Mucosa of descending colon (tissue), 3 donors: ENCODE data around the gene PRR16. TPM values are rescaled to one million over a fixed set of nuclear protein-coding genes. Genes with fewer than 3 reads are reported as not detected.

Experiments
- ATAC-seq: fragments of 200-7000 bp; cut with Tn5 transposase; one replicate; pipeline ENCODE4 v1.9.1; 2020; ENCODE audit warnings: mild to moderate bottlenecking, moderate library complexity
- DNase-seq, 3 donors: peaks; one replicate each; pipeline ENCODE4 v3.0.0-alpha.2; 2020
- H3K36me3 ChIP-seq: fragments of 200-600 bp; one replicate; pipeline ENCODE4 v1.8.0; 2021; ENCODE audit warnings: low read depth, mild to moderate bottlenecking
- H3K4me1 ChIP-seq: fragments of 200-600 bp; one replicate; pipeline ENCODE4 v1.8.0; 2021; ENCODE audit warnings: low read depth, mild to moderate bottlenecking
- H3K4me3 ChIP-seq: fragments of 200-600 bp; one replicate; pipeline ENCODE4 v1.8.0; 2021; ENCODE audit warnings: mild to moderate bottlenecking
- H3K9me3 ChIP-seq: fragments of 200-600 bp; one replicate; pipeline ENCODE4 v1.8.0; 2021; ENCODE audit warnings: mild to moderate bottlenecking
- intact Hi-C, 2 donors: fragments of 100-400 bp; cut with DNase I in 1 of 2; cut with micrococcal nuclease in 1 of 2; formaldehyde crosslinking; loops; one replicate each; pipeline versions ENCODE4 v1.11.0 to v1.11.1; 2022; cut with DNase I, micrococcal nuclease
- total RNA-seq, 3 donors: library from RNA; stranded (reverse); fragmentation: NEBNext Ultra II Directional in 2 of 3; extraction: Animal tissue kit (Norgen Biotek cat#: 25700) in 2 of 3; gene quantifications; one replicate each; pipeline versions ENCODE4 v1.2.1 to v1.2.4, GENCODE V29; 2021 to 2023
- TF ChIP-seq, protein P1 (sequence below): fragments of 200-600 bp; IDR thresholded peaks from one replicate; pipeline ENCODE4 v1.8.0; 2022; ENCODE audit warnings: antibody characterized with exemption, mild to moderate bottlenecking
- donor health status: DM: no; HTN: no; CAD: no; lungs with moderate emphysema.
- donor health status: DM: no; HTN: no; CAD: no.
- donor health status: DM: no; HTN: yes; CAD: no.

The PRR16 gene
- total RNA-seq, 3 donors from 2014 or later, result 0.69 to 2.9 (median 1.9) TPM

DNA sequence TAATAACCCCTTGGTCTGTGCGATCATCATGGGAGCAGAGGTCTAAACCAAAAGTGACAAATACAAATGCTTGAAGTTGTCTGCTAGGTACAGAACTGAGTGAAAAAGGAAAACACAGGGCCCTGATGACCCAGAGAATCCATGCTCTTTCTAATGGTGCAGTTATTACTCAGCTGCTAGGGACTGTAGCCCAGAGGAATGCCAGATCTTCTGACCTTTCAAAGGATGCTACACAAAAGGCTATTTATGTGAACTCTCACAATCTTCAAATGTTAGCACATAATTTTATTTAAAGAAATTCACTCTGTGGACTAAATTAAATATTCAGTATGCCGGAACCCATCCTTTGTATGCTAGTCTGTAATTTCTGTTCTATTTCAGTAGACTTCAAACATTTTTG, 79.9 kb downstream of the PRR16 start:
- ATAC-seq, result no peak
- no peaks in the 10 kb centered on the region for H3K4me1 ChIP-seq

DNA sequence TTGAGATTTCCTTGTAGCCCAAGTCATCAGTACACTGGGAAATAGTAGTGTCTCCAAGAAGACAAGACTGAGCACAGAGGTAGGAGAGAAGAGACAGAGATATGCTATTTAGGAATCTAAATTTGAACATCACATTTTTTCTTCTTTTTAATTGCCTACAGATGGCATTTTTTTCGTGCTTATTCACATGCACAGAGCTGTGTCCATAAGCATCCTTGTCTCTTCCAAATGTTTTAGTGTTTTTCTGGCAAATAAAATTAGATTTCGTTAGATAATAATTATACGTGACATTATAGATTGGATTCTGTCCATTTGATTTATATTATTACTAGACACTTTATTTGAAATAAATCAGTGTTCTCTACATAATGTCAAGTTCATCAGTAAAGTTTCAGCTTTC, 80.9 kb downstream of the PRR16 start:
- no peak overlapping the region for H3K4me3 ChIP-seq
- DNase-seq (no peak), ATAC-seq (no peak)
- no peaks in the 10 kb centered on the region for H3K36me3 ChIP-seq
- H3K9me3 ChIP-seq, result no peaks in the 10 kb centered on the region
- no peaks in the 10 kb centered on the region for H3K4me1 ChIP-seq
- intact Hi-C loops, result no loop called here
- TF ChIP-seq, protein P1, sequence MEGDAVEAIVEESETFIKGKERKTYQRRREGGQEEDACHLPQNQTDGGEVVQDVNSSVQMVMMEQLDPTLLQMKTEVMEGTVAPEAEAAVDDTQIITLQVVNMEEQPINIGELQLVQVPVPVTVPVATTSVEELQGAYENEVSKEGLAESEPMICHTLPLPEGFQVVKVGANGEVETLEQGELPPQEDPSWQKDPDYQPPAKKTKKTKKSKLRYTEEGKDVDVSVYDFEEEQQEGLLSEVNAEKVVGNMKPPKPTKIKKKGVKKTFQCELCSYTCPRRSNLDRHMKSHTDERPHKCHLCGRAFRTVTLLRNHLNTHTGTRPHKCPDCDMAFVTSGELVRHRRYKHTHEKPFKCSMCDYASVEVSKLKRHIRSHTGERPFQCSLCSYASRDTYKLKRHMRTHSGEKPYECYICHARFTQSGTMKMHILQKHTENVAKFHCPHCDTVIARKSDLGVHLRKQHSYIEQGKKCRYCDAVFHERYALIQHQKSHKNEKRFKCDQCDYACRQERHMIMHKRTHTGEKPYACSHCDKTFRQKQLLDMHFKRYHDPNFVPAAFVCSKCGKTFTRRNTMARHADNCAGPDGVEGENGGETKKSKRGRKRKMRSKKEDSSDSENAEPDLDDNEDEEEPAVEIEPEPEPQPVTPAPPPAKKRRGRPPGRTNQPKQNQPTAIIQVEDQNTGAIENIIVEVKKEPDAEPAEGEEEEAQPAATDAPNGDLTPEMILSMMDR, result no peak

More for the DNA sequence above, 79.9 kb downstream of the PRR16 start:
- no peak overlapping the region for H3K4me3 ChIP-seq
- DNase-seq, result no peak
- no peaks in the 10 kb centered on the region for H3K9me3 ChIP-seq
- intact Hi-C loops, result no loop called here
- TF ChIP-seq, protein P1, result no peak
- no peaks in the 10 kb centered on the region for H3K36me3 ChIP-seq

DNA sequence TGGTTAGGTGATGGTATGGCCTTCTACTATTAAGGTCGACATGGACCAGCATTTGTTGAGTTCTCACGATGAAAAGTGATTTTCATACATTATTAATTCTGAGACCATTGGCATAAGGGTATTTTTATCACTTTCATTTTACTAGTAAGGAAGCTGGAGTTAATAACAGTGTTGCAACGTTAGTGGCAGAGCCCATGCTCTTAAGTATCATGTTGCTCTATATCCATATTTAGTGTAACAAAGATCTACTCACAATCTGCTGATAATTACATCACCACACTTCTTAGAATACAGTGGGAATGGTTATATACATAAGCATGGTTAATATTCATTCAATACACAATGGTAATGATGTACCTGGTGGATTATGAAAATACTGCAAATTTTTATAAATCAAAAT, 81.9 kb downstream of the PRR16 start:
- intact Hi-C loops, result no loop called here
- TF ChIP-seq, protein P1, result no peak
- ATAC-seq (no peak), DNase-seq (no peak)
- Histone ChIP-seq H3K9me3 (no peaks in the 10 kb centered on the region), H3K4me1 (no peaks in the 10 kb centered on the region), H3K36me3 (no peaks in the 10 kb centered on the region), H3K4me3 (no peak overlapping the region)

DNA sequence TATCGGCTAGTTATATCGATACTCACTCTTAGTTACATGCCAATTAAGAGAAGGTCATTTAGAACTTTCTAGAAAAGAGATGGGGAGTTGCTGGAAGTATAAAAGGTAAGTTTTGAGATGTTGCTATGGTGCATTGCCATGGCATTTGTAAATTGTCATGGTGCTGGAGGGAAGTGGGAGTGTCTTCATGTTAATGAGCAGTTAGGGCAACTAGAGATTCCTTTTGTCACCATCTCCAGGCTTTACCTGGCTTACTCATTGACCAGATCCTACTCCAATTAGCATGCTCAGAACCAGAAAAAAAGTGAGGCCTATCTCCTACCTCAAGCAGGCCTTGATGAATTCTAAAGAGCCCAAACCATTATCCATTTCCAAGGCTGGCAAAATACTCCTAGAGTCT, 82.8 kb downstream of the PRR16 start:
- intact Hi-C loops, result no loop called here
- no peak for DNase-seq
- Histone ChIP-seq H3K36me3 (no peaks in the 10 kb centered on the region), H3K9me3 (no peaks in the 10 kb centered on the region), H3K4me3 (no peak overlapping the region), H3K4me1 (no peaks in the 10 kb centered on the region)
- TF ChIP-seq, protein P1, result no peak
- ATAC-seq, result no peak

DNA sequence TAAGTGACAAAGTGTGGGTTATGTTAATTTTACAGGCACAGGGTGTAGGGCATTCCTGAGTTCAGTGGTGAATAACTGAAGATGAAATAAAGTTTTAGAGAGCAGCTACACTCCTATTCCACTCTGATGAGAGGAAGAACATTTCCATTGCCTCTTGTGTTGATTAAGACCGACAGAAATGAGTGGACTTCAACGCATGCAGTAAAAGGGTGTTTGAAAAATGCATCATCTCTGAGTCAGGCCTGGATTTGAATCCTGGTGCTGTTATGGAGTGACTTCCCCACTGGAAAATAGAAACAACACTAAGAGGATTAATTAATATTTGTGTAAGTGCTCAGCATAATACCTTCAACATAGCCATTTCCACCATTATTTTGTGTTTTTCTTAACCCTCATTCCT, 86.3 kb downstream of the PRR16 start:
- H3K9me3 ChIP-seq, result no peaks in the 10 kb centered on the region
- TF ChIP-seq, protein P1, result no peak

DNA sequence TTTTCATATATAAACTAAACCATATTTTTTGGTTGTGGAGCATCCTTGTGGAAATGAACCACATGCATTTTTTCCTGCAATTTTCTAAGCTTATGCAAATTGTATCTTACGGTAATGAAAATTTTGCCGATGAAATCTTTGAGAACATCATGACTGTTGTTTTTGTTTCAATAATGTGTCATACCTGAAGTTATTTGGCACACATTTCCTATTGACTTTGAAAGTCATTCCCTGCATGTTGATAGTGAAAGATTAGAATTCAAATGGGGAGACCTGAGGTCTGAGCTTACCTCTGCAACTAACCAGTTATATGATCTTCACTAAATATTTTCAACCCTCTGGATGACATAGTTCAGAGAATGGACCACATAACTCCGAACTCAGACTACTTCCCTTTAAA, 88.5 kb downstream of the PRR16 start:
- Histone ChIP-seq H3K4me3 (no peak overlapping the region), H3K4me1 (no peaks in the 10 kb centered on the region), H3K9me3 (no peaks in the 10 kb centered on the region), H3K36me3 (no peaks in the 10 kb centered on the region)
- TF ChIP-seq, protein P1, result no peak
- ATAC-seq (no peak), DNase-seq (no peak)
- intact Hi-C loops, result no loop called here

More for the DNA sequence above, 86.3 kb downstream of the PRR16 start:
- ATAC-seq (no peak), DNase-seq (no peak)
- H3K4me3 ChIP-seq, result no peak overlapping the region
- intact Hi-C loops, result no loop called here
- no peaks in the 10 kb centered on the region for H3K36me3 ChIP-seq
- no peaks in the 10 kb centered on the region for H3K4me1 ChIP-seq
